Fibroblast of lung (primary cell): Measurements from ENCODE around the gene EDA2R. TPM values are rescaled to one million over a fixed set of nuclear protein-coding genes. Genes with fewer than 3 reads are reported as not detected.

Experiments
- DNase-seq, 2 donors: peaks; one replicate each; pipeline versions ENCODE4 v3.0.0 to v3.0.0-alpha.2; 2010; ENCODE audit warnings: low read depth in 2 of 2
- H2AFZ ChIP-seq: 2 replicates; pipeline ENCODE4 v1.5.1; 2012; ENCODE audit warnings: low read length, control low read depth, inconsistent platforms
- H3K27ac ChIP-seq: 2 replicates; pipeline ENCODE4 v1.5.1; 2011; ENCODE audit warnings: low read length, control low read depth; ENCODE audit not compliant: insufficient read depth
- H3K27me3 ChIP-seq: 2 replicates; pipeline ENCODE4 v1.5.1; 2011; ENCODE audit warnings: mild to moderate bottlenecking, low read length; ENCODE audit not compliant: control insufficient read depth, insufficient read depth
- H3K36me3 ChIP-seq: 2 replicates; pipeline ENCODE4 v1.5.1; 2011; ENCODE audit warnings: low read length; ENCODE audit not compliant: control insufficient read depth, insufficient read depth
- H3K4me1 ChIP-seq: 2 replicates; pipeline ENCODE4 v1.5.1; 2011; ENCODE audit warnings: low read length; ENCODE audit not compliant: control insufficient read depth, insufficient read depth; ENCODE audit errors: extremely low read depth
- H3K4me2 ChIP-seq: 2 replicates; pipeline ENCODE4 v1.5.1; 2011; ENCODE audit warnings: low read length, control low read depth; ENCODE audit not compliant: insufficient read depth; ENCODE audit errors: extremely low read depth
- H3K4me3 ChIP-seq, 4 experiments: fragments of 200-600 bp in 1 of 4; sonication (generic) in 1 of 4; replicated peaks in 1 of 4; 2 replicates each; pipeline ENCODE4 v1.5.1; 2011 to 2016; ENCODE audit warnings: low read length in 4 of 4, low read depth in 3 of 4, mild to moderate bottlenecking in 3 of 4, control low read depth in 2 of 4, inconsistent platforms in 1 of 4, mixed read lengths in 1 of 4; ENCODE audit not compliant: insufficient read depth in 1 of 4; ENCODE audit errors: control extremely low read depth in 1 of 4
- H3K79me2 ChIP-seq: 2 replicates; pipeline ENCODE4 v1.5.1; 2012; ENCODE audit warnings: mild to moderate bottlenecking, low read length, inconsistent platforms; ENCODE audit not compliant: control insufficient read depth, insufficient read depth
- H3K9ac ChIP-seq: 2 replicates; pipeline ENCODE4 v1.5.1; 2011; ENCODE audit warnings: mild to moderate bottlenecking, low read length, control low read depth; ENCODE audit not compliant: insufficient read depth
- H3K9me3 ChIP-seq: 2 replicates; pipeline ENCODE4 v1.5.1; 2012; ENCODE audit warnings: low read depth, low read length; ENCODE audit not compliant: control insufficient read depth, insufficient read depth
- H4K20me1 ChIP-seq: 2 replicates; pipeline ENCODE4 v1.5.1; 2011; ENCODE audit warnings: low read length; ENCODE audit not compliant: control insufficient read depth, insufficient read depth; ENCODE audit errors: extremely low read depth
- EZH2 ChIP-seq: IDR thresholded peaks from 2 replicates; pipeline ENCODE4 v1.5.1; 2012; ENCODE audit warnings: low read length, control low read depth, mild to moderate bottlenecking; ENCODE audit errors: missing control alignments
- polyA plus RNA-seq, 2 donors: library from polyadenylated mRNA; depleted of rRNA in 1 of 2; stranded (reverse) in 1 of 2; unstranded in 1 of 2; fragments of >200 nt; gene quantifications; 2 replicates each; pipeline ENCODE4 v1.2.1, GENCODE V29; 2011 to 2012; ENCODE audit warnings: missing spikeins in 1 of 2
- total RNA-seq: library from RNA; depleted of rRNA; stranded (reverse); fragments of >200 nt; gene quantifications from 2 replicates; pipeline ENCODE4 v1.2.1, GENCODE V29; 2014
- TF ChIP-seq, protein P1 (sequence below), 2 donors: IDR thresholded peaks in 1 of 2; conservative IDR thresholded peaks in 1 of 2; 1 replicate in 1 of 2; 2 replicates in 1 of 2; pipeline ENCODE4 v1.5.1; 2011 to 2012; ENCODE audit warnings: low read length in 2 of 2, control low read depth in 1 of 2, inconsistent platforms in 1 of 2, low read depth in 1 of 2, mild to moderate bottlenecking in 1 of 2

Gene EDA2R
- total and polyA plus RNA-seq, 2 donors (not counting 1 experiment from before 2014, with no cell fraction given) = 9.3 to 21.0 TPM

DNA sequence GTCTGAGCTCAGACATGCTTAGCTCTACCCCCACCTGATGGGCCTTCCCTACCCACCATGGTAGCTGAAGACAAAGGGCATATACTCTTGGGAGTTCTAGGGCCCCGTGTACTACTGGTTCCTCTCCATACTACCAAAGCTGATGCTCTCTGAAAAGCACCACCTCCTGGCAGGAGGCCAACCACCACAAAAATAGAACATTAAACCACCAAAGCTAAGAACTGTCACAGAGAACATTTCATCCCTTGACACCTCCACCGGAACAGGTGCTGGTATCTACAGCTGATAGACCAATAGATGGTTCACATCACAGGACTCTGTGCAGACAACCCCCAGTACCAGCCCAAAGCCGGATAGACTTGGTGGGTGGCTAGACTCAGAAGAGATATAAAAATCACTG, 13.4 kb downstream of the EDA2R start:
- Histone ChIP-seq H3K27ac (no peak overlapping the region), H3K79me2 (peaks cover 15% of the 10 kb centered on the region), H4K20me1 (no peaks in the 10 kb centered on the region), H3K4me2 (no peak overlapping the region), H3K9ac (no peak overlapping the region), H3K36me3 (no peaks in the 10 kb centered on the region), H3K4me1 (no peaks in the 10 kb centered on the region), H3K27me3 (no peaks in the 10 kb centered on the region), H2AFZ (no peak overlapping the region), H3K9me3 (no peaks in the 10 kb centered on the region), H3K4me3 (no peak overlapping the region)
- DNase-seq = no peak
- TF ChIP-seq EZH2 = no peak
- TF ChIP-seq, protein P1, sequence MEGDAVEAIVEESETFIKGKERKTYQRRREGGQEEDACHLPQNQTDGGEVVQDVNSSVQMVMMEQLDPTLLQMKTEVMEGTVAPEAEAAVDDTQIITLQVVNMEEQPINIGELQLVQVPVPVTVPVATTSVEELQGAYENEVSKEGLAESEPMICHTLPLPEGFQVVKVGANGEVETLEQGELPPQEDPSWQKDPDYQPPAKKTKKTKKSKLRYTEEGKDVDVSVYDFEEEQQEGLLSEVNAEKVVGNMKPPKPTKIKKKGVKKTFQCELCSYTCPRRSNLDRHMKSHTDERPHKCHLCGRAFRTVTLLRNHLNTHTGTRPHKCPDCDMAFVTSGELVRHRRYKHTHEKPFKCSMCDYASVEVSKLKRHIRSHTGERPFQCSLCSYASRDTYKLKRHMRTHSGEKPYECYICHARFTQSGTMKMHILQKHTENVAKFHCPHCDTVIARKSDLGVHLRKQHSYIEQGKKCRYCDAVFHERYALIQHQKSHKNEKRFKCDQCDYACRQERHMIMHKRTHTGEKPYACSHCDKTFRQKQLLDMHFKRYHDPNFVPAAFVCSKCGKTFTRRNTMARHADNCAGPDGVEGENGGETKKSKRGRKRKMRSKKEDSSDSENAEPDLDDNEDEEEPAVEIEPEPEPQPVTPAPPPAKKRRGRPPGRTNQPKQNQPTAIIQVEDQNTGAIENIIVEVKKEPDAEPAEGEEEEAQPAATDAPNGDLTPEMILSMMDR (conservative IDR thresholded peaks at IDR 0.05 in 1 of 2, IDR thresholded peaks at IDR 0.05 in 1 of 2; ENCODE audit: low read depth in 1 of 2, low read length in 2 of 2) = no peak

DNA sequence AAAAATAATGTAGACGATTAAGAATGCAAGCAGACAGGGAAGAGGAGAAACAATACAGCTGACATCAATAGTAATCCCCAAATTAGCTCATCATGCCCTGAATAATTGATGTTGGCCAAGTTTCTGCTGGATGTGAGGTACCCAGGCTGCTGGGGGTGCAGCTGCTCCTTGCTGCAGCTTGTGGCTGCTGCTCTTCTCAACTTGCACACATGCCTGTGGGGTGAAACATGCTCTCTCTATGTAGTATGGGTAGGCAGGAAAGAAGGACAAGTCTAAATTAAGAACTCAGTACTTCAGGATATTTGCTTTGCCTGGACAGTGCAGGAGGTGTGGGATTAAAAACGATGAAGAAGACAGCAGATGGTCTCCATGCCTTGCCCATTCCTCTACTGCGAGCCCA, 16.7 kb downstream of the EDA2R start:
- Histone ChIP-seq H3K36me3 (no peaks in the 10 kb centered on the region), H3K4me2 (no peak overlapping the region), H3K4me3 (no peak overlapping the region), H3K4me1 (no peaks in the 10 kb centered on the region), H3K79me2 (peaks cover 8% of the 10 kb centered on the region), H3K27ac (no peak overlapping the region), H3K9ac (no peak overlapping the region), H3K9me3 (no peaks in the 10 kb centered on the region), H3K27me3 (no peaks in the 10 kb centered on the region), H4K20me1 (no peaks in the 10 kb centered on the region), H2AFZ (no peak overlapping the region)
- TF ChIP-seq, protein P1 (conservative IDR thresholded peaks at IDR 0.05 in 1 of 2, IDR thresholded peaks at IDR 0.05 in 1 of 2; ENCODE audit: low read depth in 1 of 2, low read length in 2 of 2) = no peak
- TF ChIP-seq EZH2 = no peak
- peak in 1 of 2 donors; percentile 42 for DNase-seq

DNA sequence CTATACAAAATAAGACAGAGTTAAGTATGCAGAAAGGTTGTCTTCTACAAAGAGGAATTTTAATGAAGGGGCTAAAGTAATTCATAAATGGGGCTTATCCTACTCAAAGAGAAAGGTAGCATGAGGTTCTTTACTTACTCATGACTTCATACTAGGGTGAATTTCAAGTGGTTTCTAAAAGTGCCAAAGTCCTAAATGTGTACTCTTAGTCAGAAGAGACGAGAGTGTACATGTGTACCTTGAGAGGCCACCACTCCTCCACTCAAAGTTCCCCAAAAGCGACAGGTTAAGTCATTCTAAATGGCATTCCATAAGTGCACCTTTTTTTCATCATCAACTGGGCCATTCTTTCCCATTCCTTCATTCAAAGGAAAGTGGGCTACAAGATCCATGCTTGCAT, 21.9 kb downstream of the EDA2R start:
- Histone ChIP-seq H3K4me3 (no peak overlapping the region), H3K27me3 (no peaks in the 10 kb centered on the region), H3K4me1 (no peaks in the 10 kb centered on the region), H3K9me3 (no peaks in the 10 kb centered on the region), H3K9ac (no peak overlapping the region), H3K79me2 (no peaks in the 10 kb centered on the region), H2AFZ (no peak overlapping the region), H3K36me3 (no peaks in the 10 kb centered on the region), H3K4me2 (no peak overlapping the region), H4K20me1 (no peaks in the 10 kb centered on the region), H3K27ac (no peak overlapping the region)
- TF ChIP-seq, protein P1 (conservative IDR thresholded peaks at IDR 0.05 in 1 of 2, IDR thresholded peaks at IDR 0.05 in 1 of 2; ENCODE audit: low read depth in 1 of 2, low read length in 2 of 2) = no peak
- TF ChIP-seq EZH2 = no peak
- no peak for DNase-seq
